ENCODE measurements around the gene VAMP1. TPM values are rescaled to one million over a fixed set of nuclear protein-coding genes. Genes with fewer than 3 reads are reported as not detected.
A peak's percentile ranks its signal among the peaks of the same experiment; 100 is the strongest.
"Not testable (repeated sequence)": the region's sequence is repeated elsewhere in the genome, so short reads cannot be mapped to it uniquely, and the experiment has no call there.

The VAMP1 gene
- total RNA-seq = 19.9 TPM

- DNase-seq (ENCODE audit: low spot score) (peak; percentile 99), ATAC-seq (peak; percentile 98)
- intact Hi-C loops (cut with DNase I) = no loop called here
Observed at GRCh38 chr12:6470375-6471163, at the start of gene VAMP1. TSS of gene VAMP1 (minus strand) at chr12:6470677. CDS start at chr12:6470531, 146 bp downstream.

DNA sequence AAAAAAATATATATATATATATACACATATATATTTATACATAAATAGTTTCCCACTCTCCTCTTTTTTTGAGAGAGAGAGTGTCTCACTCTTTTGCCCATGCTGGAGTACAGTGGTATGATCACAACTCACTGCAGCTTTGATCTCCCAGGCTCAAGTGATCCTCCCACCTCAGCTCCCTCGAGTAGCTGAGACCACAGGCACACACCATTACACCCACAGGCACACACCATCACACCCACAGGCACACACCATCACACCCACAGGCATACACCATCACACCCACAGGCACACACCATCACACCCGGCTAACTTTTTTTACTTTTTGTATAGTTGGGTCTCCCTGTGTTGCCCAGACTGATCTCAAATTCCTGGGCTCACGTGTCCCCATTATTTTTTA lies 49.7 kb upstream of the VAMP1 start:
- ATAC-seq (no peak), DNase-seq (ENCODE audit: low spot score) (no peak)
- intact Hi-C loops (cut with DNase I) = no loop called here

DNA sequence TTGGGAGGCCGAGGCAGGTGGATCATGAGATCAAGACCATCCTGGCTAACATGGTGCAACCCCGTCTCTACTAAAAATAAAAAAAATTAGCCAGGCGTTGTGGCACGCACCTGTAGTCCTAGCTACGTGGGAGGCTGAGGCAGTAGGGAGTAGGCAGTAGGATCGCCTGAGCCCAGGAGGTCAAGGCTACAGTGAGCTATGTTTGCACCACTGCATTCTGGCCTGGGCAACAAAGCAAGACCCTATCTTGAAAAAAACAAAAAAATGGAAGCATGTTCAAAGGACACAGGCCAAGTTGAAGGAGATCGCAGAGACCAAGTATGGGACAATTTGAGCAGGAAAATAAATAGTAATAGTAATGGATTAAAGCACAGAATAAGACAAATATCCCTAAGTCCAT lies 37.6 kb upstream of the VAMP1 start:
- DNase-seq (ENCODE audit: low spot score) (no peak), ATAC-seq (no peak)
- intact Hi-C loops (cut with DNase I) = no loop called here

- intact Hi-C loops (cut with DNase I) = no loop called here
- ATAC-seq = no peak
- no peak for DNase-seq (ENCODE audit: low spot score)
Observed at GRCh38 chr12:6507102-6507998, 36.9 kb upstream of the VAMP1 start.

- no peak for DNase-seq (ENCODE audit: low spot score)
- intact Hi-C loops (cut with DNase I) = no loop called here
- ATAC-seq = no peak
Observed at GRCh38 chr12:6500466-6500865, 30.0 kb upstream of the VAMP1 start.

DNA sequence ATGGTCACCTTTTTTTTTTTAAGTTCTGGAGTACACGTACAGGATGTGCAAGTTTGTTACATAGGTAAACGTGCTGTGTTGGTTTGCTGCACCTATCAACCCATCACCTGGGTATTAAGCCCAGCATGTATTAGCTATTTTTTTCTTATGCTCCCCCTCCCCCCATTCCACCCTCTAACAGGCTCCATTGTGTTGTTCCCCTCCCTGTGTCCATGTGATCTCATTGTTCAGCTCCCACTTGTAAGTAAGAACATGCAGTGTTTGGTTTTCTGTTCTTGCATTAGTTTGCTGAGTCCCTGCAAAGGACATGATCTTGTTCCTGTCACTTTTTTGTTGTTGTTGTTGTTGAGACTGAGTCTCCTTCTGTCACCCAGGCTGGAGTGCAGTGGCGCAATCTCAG lies 26.8 kb upstream of the VAMP1 start:
- ATAC-seq; DNase-seq (ENCODE audit: low spot score); intact Hi-C loops (cut with DNase I): not testable (repeated sequence)

- ATAC-seq = no peak
- no peak for DNase-seq (ENCODE audit: low spot score)
- intact Hi-C loops (cut with DNase I) = no loop called here
Observed at GRCh38 chr12:6494968-6495367, 24.5 kb upstream of the VAMP1 start.

- DNase-seq (ENCODE audit: low spot score) = no peak
- intact Hi-C loops (cut with DNase I) = no loop called here
- ATAC-seq = no peak
Observed at GRCh38 chr12:6494258-6494743, 23.8 kb upstream of the VAMP1 start.

DNA sequence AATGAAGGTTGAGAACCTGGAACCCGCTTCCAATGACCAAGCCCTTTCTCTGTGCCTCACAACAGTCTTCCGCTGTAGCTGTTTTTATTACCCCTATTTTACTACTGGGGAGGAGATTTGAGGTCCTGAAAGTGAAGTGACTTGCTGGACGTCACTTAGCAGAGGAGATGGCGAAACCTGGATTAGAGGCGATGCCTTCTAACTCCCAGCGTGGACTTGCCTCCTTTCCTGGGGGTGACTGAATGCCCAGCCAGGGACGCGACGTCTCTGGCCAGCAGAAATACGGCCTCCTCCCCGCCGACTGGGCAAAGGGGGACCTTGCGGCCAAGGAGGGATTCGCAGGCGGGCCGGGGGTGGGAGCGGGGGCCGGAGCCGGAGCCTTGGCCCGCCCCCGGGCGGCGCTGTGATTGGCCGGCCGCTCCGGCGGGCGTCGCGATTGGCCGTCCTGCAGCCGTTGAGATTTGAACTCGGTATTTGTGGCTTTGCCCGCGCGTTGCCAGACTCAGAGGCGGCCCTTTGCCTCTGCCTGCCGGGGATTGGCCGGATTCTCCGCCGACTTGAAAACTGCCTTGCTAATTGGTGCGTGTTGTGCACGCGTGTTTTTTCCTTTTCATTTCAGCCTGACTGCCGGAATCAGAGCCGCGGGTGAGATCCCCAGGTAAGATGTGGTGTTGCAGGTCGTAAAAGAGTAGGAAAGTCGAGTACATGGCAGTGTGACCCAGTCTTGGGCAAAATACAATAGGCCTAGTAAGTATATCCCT lies 23.2 kb upstream of the VAMP1 start, which contains the start of gene NCAPD2:
TSS of gene NCAPD2 (plus strand) at position 606 of the 761 bp plus-strand sequence. CDS start 997 bp downstream, outside the sequence.
- peak; percentile 95 for DNase-seq (ENCODE audit: low spot score)

GRCh38 chr12:6492838-6493496 lies 22.5 kb upstream of the VAMP1 start, which contains the start of gene MRPL51:
TSS of gene MRPL51 (minus strand) at chr12:6493262. CDS start at chr12:6493136, 126 bp downstream.
- ATAC-seq (peak; percentile 98), DNase-seq (ENCODE audit: low spot score) (peak; percentile 99)
- intact Hi-C loops (cut with DNase I) = loop anchor here (1.0 kb wide), 1 partner anchor 39 kb away; no protein-coding TSS in a partner anchor

More for the DNA sequence above, 23.2 kb upstream of the VAMP1 start, which contains the start of gene NCAPD2:
- intact Hi-C loops (cut with DNase I) = loop anchor here (1.0 kb wide), 1 partner anchor 39 kb away; no protein-coding TSS in a partner anchor
- ATAC-seq = peak; percentile 96

- DNase-seq (ENCODE audit: low spot score); intact Hi-C loops (cut with DNase I); ATAC-seq: not testable (repeated sequence)
Observed at GRCh38 chr12:6490673-6491072, 20.2 kb upstream of the VAMP1 start.

DNA sequence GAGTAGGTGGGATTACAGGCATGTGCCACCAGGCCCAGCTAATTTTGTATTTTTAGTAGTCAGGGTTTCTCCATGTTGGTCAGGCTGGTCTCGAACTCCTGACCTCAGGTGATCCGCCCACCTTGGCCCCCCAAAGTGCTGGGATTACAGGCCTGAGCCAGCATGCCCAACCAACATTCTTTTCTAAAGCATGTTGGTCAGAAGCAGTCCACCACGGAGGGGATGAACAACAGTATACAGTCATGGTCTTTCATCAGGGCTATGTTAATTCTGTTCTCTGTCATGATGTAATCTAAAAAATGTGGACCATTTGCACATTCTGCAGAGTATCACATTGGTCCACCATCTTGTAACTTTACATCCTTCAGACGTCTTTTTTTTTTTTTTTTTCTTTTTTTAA lies 19.0 kb upstream of the VAMP1 start:
- intact Hi-C loops (cut with DNase I) = no loop called here
- ATAC-seq (no peak), DNase-seq (ENCODE audit: low spot score) (no peak)

GRCh38 chr12:6488240-6488639 lies 17.8 kb upstream of the VAMP1 start:
- DNase-seq (ENCODE audit: low spot score) (no peak), ATAC-seq (no peak)
- intact Hi-C loops (cut with DNase I) = no loop called here

GRCh38 chr12:6478416-6478815 lies 7.9 kb upstream of the VAMP1 start:
- no peak for DNase-seq (ENCODE audit: low spot score)
- intact Hi-C loops (cut with DNase I) = no loop called here
- no peak for ATAC-seq

- DNase-seq (ENCODE audit: low spot score); intact Hi-C loops (cut with DNase I): not testable (repeated sequence)
- ATAC-seq = peak; percentile 30
Observed at GRCh38 chr12:6477601-6478377, 7.3 kb upstream of the VAMP1 start.

- intact Hi-C loops (cut with DNase I) = no loop called here
- peak; percentile 69 for ATAC-seq
Observed at GRCh38 chr12:6476489-6476888, 6.0 kb upstream of the VAMP1 start.

GRCh38 chr12:6475233-6475975 lies 4.9 kb upstream of the VAMP1 start:
- DNase-seq (ENCODE audit: low spot score); intact Hi-C loops (cut with DNase I); ATAC-seq: not testable (repeated sequence)

More at GRCh38 chr12:6476489-6476888, 6.0 kb upstream of the VAMP1 start:
- DNase-seq (ENCODE audit: low spot score) = no peak
